ENCODE results near the gene UGP2.

GRCh38 chr2:63888490-63889402, 47.0 kb downstream of the UGP2 start:
- TF ChIP-seq, protein P1, sequence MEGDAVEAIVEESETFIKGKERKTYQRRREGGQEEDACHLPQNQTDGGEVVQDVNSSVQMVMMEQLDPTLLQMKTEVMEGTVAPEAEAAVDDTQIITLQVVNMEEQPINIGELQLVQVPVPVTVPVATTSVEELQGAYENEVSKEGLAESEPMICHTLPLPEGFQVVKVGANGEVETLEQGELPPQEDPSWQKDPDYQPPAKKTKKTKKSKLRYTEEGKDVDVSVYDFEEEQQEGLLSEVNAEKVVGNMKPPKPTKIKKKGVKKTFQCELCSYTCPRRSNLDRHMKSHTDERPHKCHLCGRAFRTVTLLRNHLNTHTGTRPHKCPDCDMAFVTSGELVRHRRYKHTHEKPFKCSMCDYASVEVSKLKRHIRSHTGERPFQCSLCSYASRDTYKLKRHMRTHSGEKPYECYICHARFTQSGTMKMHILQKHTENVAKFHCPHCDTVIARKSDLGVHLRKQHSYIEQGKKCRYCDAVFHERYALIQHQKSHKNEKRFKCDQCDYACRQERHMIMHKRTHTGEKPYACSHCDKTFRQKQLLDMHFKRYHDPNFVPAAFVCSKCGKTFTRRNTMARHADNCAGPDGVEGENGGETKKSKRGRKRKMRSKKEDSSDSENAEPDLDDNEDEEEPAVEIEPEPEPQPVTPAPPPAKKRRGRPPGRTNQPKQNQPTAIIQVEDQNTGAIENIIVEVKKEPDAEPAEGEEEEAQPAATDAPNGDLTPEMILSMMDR (IDR thresholded peaks at IDR 0.05): peak; percentile 71
- no peak for TF ChIP-seq EZH2 (IDR thresholded peaks at IDR 0.05; ENCODE audit: borderline replicate concordance, insufficient read depth, low read depth, low read length, poor library complexity, severe bottlenecking)

All from B cell (primary cell).